CD4-positive, alpha-beta memory T cell (primary cell): ENCODE data around the gene MIAT. TPM values are rescaled to one million over a fixed set of nuclear protein-coding genes. Genes with fewer than 3 reads are reported as not detected.

Source experiments
- CTCF ChIA-PET: fragments of 350-600 bp; sonication (Branson Sonifier 250); formaldehyde crosslinking; loops from one replicate; lab custom pipeline; 2021; ENCODE audit warnings: inconsistent platforms; ENCODE audit not compliant: partially characterized antibody; lab: Charles Lee
- POLR2A ChIA-PET: fragments of 350-600 bp; sonication (Branson Sonifier 250); formaldehyde crosslinking; loops from one replicate; lab custom pipeline; 2021; ENCODE audit not compliant: partially characterized antibody; lab: Charles Lee
- DNase-seq, 5 donors: peaks; one replicate each; pipeline versions ENCODE4 v3.0.0 to v3.0.0-alpha.2; 2020 to 2022; ENCODE audit warnings: mixed read lengths in 1 of 5
- H3K27ac ChIP-seq: one replicate; pipeline ENCODE4 v1.7.0; 2013; ENCODE audit warnings: low read depth, low read length
- H3K27me3 ChIP-seq: 2 replicates; pipeline ENCODE4 v1.7.0; 2013; ENCODE audit warnings: mild to moderate bottlenecking, low read length, moderate library complexity; ENCODE audit not compliant: insufficient read depth
- H3K36me3 ChIP-seq: 2 replicates; pipeline ENCODE4 v1.7.0; 2013; ENCODE audit warnings: mild to moderate bottlenecking, low read length, moderate library complexity; ENCODE audit not compliant: insufficient read depth
- H3K4me1 ChIP-seq: 2 replicates; pipeline ENCODE4 v1.7.0; 2013; ENCODE audit warnings: mild to moderate bottlenecking, low read length, moderate library complexity; ENCODE audit not compliant: insufficient read depth
- H3K4me3 ChIP-seq, 2 donors: one replicate each; pipeline ENCODE4 v1.7.0; 2013; ENCODE audit warnings: low read length in 2 of 2, mild to moderate bottlenecking in 1 of 2
- H3K9me3 ChIP-seq, 2 donors: one replicate each; pipeline ENCODE4 v1.7.0; 2013; ENCODE audit warnings: low read length in 2 of 2, control low read depth in 1 of 2; ENCODE audit not compliant: control insufficient read depth in 1 of 2
- H3K27ac Mint-ChIP-seq, 7 donors: one replicate each; pipeline ENCODE4 v1.8.0; 2020 to 2021; ENCODE audit warnings: mixed read lengths in 7 of 7, mild to moderate bottlenecking in 6 of 7, inconsistent platforms in 3 of 7, moderate library complexity in 3 of 7
- H3K27me3 Mint-ChIP-seq, 2 donors: one replicate each; pipeline ENCODE4 v1.8.0; 2020 to 2021; ENCODE audit warnings: mixed read lengths in 2 of 2
- H3K36me3 Mint-ChIP-seq, 2 donors: one replicate each; pipeline ENCODE4 v1.8.0; 2020 to 2021; ENCODE audit warnings: mixed read lengths in 2 of 2, inconsistent platforms in 1 of 2, mild to moderate bottlenecking in 1 of 2
- H3K4me1 Mint-ChIP-seq, 4 donors: one replicate each; pipeline ENCODE4 v1.8.0; 2020 to 2021; ENCODE audit warnings: mixed read lengths in 4 of 4, mild to moderate bottlenecking in 1 of 4
- H3K4me3 Mint-ChIP-seq, 8 donors: one replicate each; pipeline ENCODE4 v1.8.0; 2020 to 2021; ENCODE audit warnings: mixed read lengths in 8 of 8, mild to moderate bottlenecking in 7 of 8, moderate library complexity in 6 of 8, inconsistent platforms in 3 of 8
- H3K9me3 Mint-ChIP-seq, 8 donors: one replicate each; pipeline ENCODE4 v1.8.0; 2020 to 2021; ENCODE audit warnings: mixed read lengths in 8 of 8, mild to moderate bottlenecking in 5 of 8, inconsistent platforms in 3 of 8, moderate library complexity in 1 of 8
- intact Hi-C: fragments of 100-400 bp; cut with micrococcal nuclease; formaldehyde crosslinking; loops from one replicate; pipeline ENCODE4 v1.15.1; 2023
- polyA plus RNA-seq, 2 donors: library from polyadenylated mRNA; unstranded; fragments of 300-500 nt; fragmentation: Illumina TruSeq; gene quantifications; one replicate each; pipeline ENCODE4 v1.2.3, GENCODE V29; 2021
- total RNA-seq, 2 experiments: library from RNA; stranded (reverse); gene quantifications; one replicate each; pipeline ENCODE4 v1.2.3, GENCODE V29; 2021

MIAT gene
- total and polyA plus RNA-seq, 4 experiments from 2014 or later = 0.54 to 270 (median 132) TPM

DNA sequence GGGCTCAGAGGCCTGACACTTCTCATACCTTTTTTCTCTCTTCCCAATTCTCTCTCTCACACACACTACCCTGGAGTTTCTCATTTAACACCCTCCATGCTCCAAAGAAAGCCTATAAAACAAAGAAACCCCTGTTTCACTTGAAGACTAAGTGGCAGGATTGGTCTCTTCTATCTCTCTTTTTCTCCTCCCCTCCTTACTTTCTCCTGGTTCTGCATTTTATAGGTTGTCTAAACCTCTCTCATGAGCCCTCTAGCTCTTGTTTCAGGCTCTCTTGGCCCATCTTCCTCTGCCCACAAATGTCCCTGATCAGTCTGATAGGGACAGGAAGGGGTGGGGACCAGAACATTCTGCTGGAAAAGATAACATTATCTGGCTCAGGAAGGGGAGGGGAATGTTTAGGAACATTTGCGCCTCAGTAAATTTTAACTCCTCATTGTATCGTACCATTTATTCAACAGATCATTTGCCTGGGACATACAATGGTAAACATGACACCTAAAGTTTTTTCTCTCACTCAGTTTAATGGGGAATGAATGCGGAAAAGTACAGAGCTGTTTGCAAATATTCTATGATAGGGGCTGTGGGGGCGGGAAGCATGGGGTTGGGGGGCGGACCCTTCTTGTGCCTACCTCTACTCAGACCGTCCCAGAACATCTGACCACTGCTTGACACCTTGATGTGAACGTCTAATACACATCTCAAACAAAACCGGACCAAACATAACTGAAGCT is 24.8 kb upstream of the MIAT start:
- Histone ChIP-seq H3K36me3 (no peaks in the 10 kb centered on the region), H3K4me1 (no peaks in the 10 kb centered on the region), H3K9me3 (no peaks in the 10 kb centered on the region), H3K27me3 (no peaks in the 10 kb centered on the region), H3K4me3 (no peak overlapping the region), H3K27ac (no peak overlapping the region)
- peaks cover 1 to 10% (median 8%) of the 10 kb centered on the region in 4 donors for H3K4me1 Mint-ChIP-seq
- intact Hi-C loops = no loop called here
- H3K36me3 Mint-ChIP-seq = no peaks in the 10 kb centered on the region
- H3K27ac Mint-ChIP-seq = peak overlapping the region in 3 of 7 donors; percentile 3 to 58 (median 32)
- no peaks in the 10 kb centered on the region for H3K27me3 Mint-ChIP-seq
- H3K4me3 Mint-ChIP-seq = no peak overlapping the region
- ChIA-PET POLR2A (no interaction called here), CTCF (interaction anchor here (1.5 kb wide), 1 partner anchor 11 kb away, joined by 3 read pairs; no protein-coding TSS in a partner anchor)
- H3K9me3 Mint-ChIP-seq = peaks cover 0 to 4% (median 0%) of the 10 kb centered on the region in 8 donors
- DNase-seq = no peak

- Mint-ChIP-seq H3K4me1 (peaks cover 1 to 10% (median 7%) of the 10 kb centered on the region in 4 donors), H3K27me3 (no peaks in the 10 kb centered on the region), H3K9me3 (peaks cover 0 to 4% (median 0%) of the 10 kb centered on the region in 8 donors), H3K4me3 (no peak overlapping the region), H3K36me3 (no peaks in the 10 kb centered on the region), H3K27ac (peak overlapping the region in 1 of 7 donors; percentile 47)
- ChIA-PET CTCF (no interaction called here), POLR2A (no interaction called here)
- DNase-seq = no peak
- no peaks in the 10 kb centered on the region for H3K36me3 ChIP-seq
- no peaks in the 10 kb centered on the region for H3K9me3 ChIP-seq
- no peaks in the 10 kb centered on the region for H3K4me1 ChIP-seq
- H3K27ac ChIP-seq = no peak overlapping the region
- H3K27me3 ChIP-seq = no peaks in the 10 kb centered on the region
- no peak overlapping the region for H3K4me3 ChIP-seq
- intact Hi-C loops = no loop called here
These were observed 23.2 kb upstream of the MIAT start for GRCh38 chr22:26634189-26634588.

DNA sequence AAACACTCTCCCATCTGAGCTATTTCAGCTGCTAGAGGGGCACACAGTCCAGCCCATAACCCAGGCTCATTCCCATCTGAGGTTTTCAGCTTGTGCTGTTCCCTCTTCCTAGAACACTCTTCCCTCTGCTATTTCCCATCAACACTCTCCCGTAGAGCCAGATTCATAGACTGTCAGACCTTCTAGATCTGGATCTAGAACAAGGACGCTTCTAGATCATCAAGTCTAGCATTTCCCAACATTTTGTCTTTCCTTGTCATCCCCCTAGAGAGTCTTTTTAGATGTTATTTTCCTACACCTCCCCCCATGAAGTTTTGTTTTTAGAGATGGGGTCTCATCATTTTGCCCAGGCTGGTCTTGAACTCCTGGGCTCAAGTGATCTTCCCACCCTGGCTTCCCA is 22.3 kb upstream of the MIAT start:
- H3K27me3 ChIP-seq = no peaks in the 10 kb centered on the region
- H3K4me1 ChIP-seq = no peaks in the 10 kb centered on the region
- no peak for DNase-seq
- H3K4me3 ChIP-seq = no peak overlapping the region
- H3K9me3 ChIP-seq = no peaks in the 10 kb centered on the region
- no peaks in the 10 kb centered on the region for H3K36me3 ChIP-seq
- Mint-ChIP-seq H3K4me1 (peaks cover 1 to 10% (median 8%) of the 10 kb centered on the region in 4 donors), H3K9me3 (peaks cover 0 to 4% (median 0%) of the 10 kb centered on the region in 8 donors), H3K27me3 (no peaks in the 10 kb centered on the region), H3K4me3 (no peak overlapping the region), H3K27ac (no peak overlapping the region), H3K36me3 (no peaks in the 10 kb centered on the region)
- intact Hi-C loops = no loop called here
- CTCF ChIA-PET = no interaction called here
- no peak overlapping the region for H3K27ac ChIP-seq
- POLR2A ChIA-PET = no interaction called here

GRCh38 chr22:26636296-26636695 is 21.1 kb upstream of the MIAT start:
- no peaks in the 10 kb centered on the region for H3K27me3 ChIP-seq
- H3K9me3 ChIP-seq = no peaks in the 10 kb centered on the region
- Mint-ChIP-seq H3K4me1 (peaks cover 9 to 19% (median 14%) of the 10 kb centered on the region in 4 donors), H3K36me3 (no peaks in the 10 kb centered on the region), H3K4me3 (no peak overlapping the region), H3K9me3 (no peaks in the 10 kb centered on the region), H3K27me3 (no peaks in the 10 kb centered on the region), H3K27ac (peak overlapping the region in 2 of 7 donors; percentile 15 to 44)
- ChIA-PET CTCF (no interaction called here), POLR2A (no interaction called here)
- peaks cover 7% of the 10 kb centered on the region for H3K4me1 ChIP-seq
- H3K4me3 ChIP-seq = no peak overlapping the region
- DNase-seq = no peak
- intact Hi-C loops = no loop called here
- H3K36me3 ChIP-seq = no peaks in the 10 kb centered on the region
- H3K27ac ChIP-seq = no peak overlapping the region

- Histone ChIP-seq H3K9me3 (no peaks in the 10 kb centered on the region), H3K27ac (peak overlapping the region; percentile 61), H3K36me3 (no peaks in the 10 kb centered on the region), H3K27me3 (no peaks in the 10 kb centered on the region), H3K4me3 (peak overlapping the region; percentile 2 to 17), H3K4me1 (peaks cover 71% of the 10 kb centered on the region)
- peaks cover 53 to 73% (median 64%) of the 10 kb centered on the region in 4 donors for H3K4me1 Mint-ChIP-seq
- DNase-seq = peak; percentile 45 to 74 (median 51)
- H3K27ac Mint-ChIP-seq = peak overlapping the region; percentile 90 to 97 (median 96)
- ChIA-PET POLR2A (interaction anchor here (0.6 to 3.6 kb wide), 14 partner anchors 14 to 174 kb away, joined by 4 to 42 read pairs (median 6); partner anchors contain the start of genes HPS4, MIAT, SRRD and TPST2), CTCF (interaction anchor here (0.7 to 1.8 kb wide), 16 partner anchors 9 to 278 kb away, joined by 3 to 7 read pairs (median 4); partner anchors contain the start of genes CRYBA4 and TFIP11)
- H3K27me3 Mint-ChIP-seq = no peaks in the 10 kb centered on the region
- intact Hi-C loops = no loop called here
- H3K9me3 Mint-ChIP-seq = no peaks in the 10 kb centered on the region
- peak overlapping the region; percentile 55 to 79 (median 70) for H3K4me3 Mint-ChIP-seq
- no peaks in the 10 kb centered on the region for H3K36me3 Mint-ChIP-seq
These were observed 14.6 kb upstream of the MIAT start for GRCh38 chr22:26642465-26643417.

DNA sequence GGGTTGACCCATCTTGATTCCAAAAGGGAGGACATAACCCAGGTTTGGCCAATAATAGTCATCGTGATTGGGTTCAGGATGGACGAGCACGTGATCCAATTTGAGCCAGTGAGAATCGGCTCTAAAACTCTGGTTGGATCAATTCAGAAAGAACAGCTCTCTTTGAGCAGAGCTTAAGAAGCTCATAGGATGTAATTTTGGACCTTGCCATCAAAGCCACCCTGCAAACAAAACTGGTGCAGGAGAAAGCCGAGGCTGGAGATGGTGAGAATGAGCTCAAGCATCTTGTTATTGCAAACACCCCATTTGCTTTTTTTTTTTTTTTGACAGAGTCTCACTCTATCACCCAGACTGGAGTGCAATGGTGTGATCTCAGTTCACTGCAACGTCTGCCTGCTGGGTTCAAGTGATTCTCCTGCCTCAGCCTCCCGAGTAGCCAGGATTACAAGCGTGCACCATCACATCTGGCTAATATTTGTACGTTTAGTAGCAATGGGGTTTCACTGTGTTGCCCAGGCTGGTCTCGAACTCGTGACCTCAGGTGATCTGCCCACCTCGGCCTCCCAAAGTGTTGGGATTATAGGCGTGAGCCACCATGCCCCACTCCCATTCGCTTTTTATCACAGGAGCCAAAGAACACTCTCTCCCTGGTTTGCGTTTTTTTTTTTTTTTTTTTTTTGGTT is 13.8 kb upstream of the MIAT start:
- POLR2A ChIA-PET = interaction anchor here (0.6 to 3.6 kb wide), 9 partner anchors 13 to 162 kb away, joined by 4 to 42 read pairs (median 6); partner anchors contain the start of genes HPS4, MIAT, SRRD and TPST2
- no peaks in the 10 kb centered on the region for H3K27me3 ChIP-seq
- Mint-ChIP-seq H3K27me3 (no peaks in the 10 kb centered on the region), H3K27ac (peak overlapping the region; percentile 90 to 97 (median 96)), H3K36me3 (no peaks in the 10 kb centered on the region), H3K4me1 (peaks cover 60 to 82% (median 72%) of the 10 kb centered on the region in 4 donors), H3K9me3 (no peaks in the 10 kb centered on the region), H3K4me3 (peak overlapping the region; percentile 55 to 79 (median 70))
- peak in 2 of 5 donors; percentile 12 to 20 for DNase-seq
- H3K36me3 ChIP-seq = no peaks in the 10 kb centered on the region
- intact Hi-C loops = no loop called here
- peak overlapping the region; percentile 61 for H3K27ac ChIP-seq
- H3K4me1 ChIP-seq = peaks cover 79% of the 10 kb centered on the region
- H3K4me3 ChIP-seq = peak overlapping the region in 1 of 2 donors; percentile 17
- CTCF ChIA-PET = interaction anchor here (0.7 to 1.6 kb wide), 12 partner anchors 11 to 279 kb away, joined by 3 to 7 read pairs (median 3); partner anchors contain the start of gene TFIP11
- no peaks in the 10 kb centered on the region for H3K9me3 ChIP-seq
